ENCODE data around the gene SLC4A4.

The SLC4A4 gene

GRCh38 chr4:71338846-71339593, at the start of gene SLC4A4:
Gene SLC4A4 (plus strand): TSS chr4:71339020.
- no peak for DNase-seq

- DNase-seq, result no peak
Observed at GRCh38 chr4:71290074-71290473, 48.7 kb upstream of the SLC4A4 start.

- DNase-seq, result no peak
Observed at GRCh38 chr4:71290476-71290875, 48.3 kb upstream of the SLC4A4 start.

- DNase-seq, result no peak
Observed at GRCh38 chr4:71292228-71292627, 46.6 kb upstream of the SLC4A4 start.

DNA sequence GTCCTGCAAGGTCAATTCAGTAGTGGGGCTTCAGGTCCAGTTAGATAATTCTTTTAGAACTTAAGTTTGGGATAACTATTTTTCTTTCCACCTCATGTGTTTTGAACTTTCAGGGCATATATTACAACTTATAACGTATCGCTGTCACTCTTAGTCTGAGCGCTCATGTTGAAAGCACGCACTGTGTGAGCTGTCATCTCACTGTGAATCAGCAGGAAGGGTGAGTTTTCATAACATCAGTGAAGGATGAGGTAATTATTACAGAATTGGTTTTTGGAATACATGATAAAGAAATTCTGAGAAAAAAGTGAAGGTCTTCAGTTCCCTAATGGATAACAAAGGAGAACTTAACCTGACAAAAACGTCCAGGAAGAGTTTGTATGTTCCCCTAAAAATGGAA, 45.1 kb upstream of the SLC4A4 start:
- no peak for DNase-seq

DNA sequence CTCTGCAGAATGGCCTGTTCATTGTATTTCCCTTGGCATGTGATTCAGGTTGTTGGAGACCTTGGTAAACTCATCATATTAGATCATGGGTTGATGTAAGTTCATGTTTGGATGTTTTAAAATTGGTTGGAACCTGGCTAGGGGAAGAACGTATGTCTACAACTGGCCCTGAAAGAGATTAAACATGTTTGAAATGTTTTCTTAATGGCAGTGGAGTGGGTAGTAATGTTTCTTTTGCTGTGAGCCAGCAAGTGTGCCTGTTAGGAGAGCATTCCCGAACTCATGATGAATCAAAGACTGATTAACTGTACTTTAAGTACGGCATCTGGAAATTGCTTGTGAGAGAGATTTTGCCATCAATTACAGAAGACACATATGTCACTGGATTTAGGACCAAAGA, 44.5 kb upstream of the SLC4A4 start:
- no peak for DNase-seq

DNA sequence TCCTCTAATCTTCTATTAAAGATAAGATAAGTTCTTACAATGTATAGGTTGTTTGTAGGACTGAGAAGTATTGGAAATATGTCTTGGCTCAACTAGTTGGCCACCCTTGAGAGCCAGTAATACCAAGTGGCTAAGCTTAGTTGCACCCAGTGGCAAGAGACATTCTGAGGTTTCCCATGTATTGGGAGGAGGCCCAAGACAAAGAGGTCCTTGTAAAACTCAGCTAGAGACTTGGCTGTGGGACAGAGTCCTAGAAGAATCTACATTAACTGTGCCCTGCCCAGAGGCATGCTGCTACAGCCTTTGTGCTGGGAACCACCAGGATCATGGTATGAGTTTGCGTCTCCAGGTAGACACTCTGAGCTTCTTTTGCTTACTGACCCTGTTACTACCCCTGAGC, 41.9 kb upstream of the SLC4A4 start:
- DNase-seq, result no peak

GRCh38 chr4:71300362-71300761, 38.5 kb upstream of the SLC4A4 start:
- no peak for DNase-seq

GRCh38 chr4:71300964-71301363, 37.9 kb upstream of the SLC4A4 start:
- DNase-seq, result no peak

DNA sequence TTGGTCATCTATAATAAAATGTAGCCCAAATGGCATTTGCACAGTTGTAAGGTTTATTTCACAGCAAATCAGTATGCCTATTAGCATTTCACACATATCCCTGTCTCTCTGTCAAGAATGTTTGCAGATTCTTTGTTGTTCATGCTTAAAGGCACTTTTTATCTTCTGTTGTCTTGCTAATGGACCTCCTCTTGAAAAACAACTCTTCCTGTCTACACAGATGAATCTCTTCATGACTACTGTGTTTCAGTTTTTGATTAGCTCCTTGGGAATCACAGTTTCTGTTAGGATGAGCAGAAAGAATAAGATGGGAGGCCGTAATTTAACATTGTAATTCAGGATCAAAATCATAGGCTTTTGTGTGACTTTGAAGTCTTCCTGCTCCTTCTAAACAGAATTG, 35.5 kb upstream of the SLC4A4 start:
- no peak for DNase-seq

- DNase-seq, result no peak
Observed at GRCh38 chr4:71303850-71304249, 35.0 kb upstream of the SLC4A4 start.

DNA sequence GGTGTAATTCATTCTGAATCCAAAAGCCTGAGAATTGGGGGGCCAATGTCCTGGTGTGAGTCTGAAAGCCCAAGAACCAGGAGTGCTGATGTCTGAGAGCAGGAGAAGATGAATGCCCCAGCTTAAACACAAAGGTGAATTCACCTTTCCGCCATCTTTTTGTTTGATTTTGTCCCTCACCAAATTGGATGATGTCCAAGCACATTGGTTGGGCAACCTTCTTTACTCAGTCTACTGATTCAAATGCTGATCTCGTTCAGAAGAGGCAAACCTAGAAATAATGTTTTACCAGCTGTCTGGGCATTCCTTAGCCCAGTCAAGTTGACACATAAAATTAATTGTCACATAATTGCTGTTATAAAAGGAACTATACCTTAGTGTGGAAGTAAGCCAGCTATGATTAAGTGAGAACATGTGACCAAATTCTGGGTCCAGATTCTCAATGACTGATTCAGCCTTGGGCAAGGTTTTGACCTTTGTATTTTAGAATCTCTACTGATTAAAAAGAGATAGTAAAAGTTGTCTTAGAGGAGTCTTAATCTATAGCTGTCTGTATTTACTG, 34.5 kb upstream of the SLC4A4 start:
- DNase-seq, result no peak

GRCh38 chr4:71307729-71308128, 31.1 kb upstream of the SLC4A4 start:
- no peak for DNase-seq

DNA sequence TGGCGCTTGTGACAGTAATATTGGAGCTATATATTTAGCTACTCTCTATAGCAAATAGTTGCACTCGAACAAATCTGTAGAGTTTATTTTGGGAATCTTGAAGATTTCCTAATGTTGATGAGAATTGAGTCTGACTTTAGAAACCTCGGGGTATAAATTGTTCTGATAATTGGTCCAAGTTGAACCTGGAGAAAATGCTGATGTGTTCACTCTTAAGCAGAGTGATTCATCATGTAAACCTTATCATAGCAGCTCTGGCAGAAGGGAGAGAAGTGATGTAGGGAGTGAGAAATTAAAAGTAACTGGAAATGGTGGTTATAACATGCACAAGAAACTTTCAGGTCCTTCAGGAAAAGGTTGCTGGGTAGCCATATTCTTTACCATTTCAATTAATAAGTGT, 16.4 kb upstream of the SLC4A4 start:
- no peak for DNase-seq

DNA sequence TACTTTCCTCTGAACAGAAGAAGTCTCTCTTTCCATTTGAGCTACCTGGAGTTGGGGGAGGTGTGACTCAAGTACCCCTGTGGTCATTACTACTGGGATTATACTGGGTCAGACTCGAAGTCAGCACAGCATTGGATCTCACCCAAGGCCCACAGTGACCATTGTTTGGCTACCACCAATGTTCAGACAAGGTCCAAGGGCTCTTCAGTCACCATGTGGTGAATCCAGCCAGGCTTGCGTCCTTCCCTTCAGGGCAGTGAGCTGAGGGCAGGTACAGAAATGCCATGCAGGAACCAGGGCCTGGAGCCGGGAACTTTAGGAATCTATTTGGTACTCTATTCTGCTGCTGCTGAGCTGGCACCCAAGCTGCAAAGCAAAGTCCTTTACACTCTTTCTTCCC, 5.5 kb upstream of the SLC4A4 start:
- DNase-seq, result no peak

DNA sequence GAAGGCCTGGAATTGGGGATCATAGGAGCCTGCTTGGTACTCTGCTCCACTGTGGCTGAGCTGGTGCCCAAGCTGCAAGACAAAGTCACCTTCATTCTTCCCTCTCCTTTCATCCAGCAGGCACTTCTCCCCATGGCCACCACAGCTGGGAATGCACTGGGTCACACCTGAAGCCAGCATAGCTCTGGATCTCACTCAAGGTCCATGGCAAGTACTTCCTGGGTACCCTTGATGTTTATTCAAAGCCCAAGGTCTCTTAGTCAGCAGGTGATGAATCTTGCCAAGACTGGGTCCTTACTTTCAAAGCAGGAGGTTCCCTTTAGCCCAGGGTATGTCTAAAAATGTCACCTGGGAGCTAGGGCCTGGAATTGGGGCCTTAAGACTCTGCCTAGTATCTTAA, 4.9 kb upstream of the SLC4A4 start:
- DNase-seq, result no peak

DNA sequence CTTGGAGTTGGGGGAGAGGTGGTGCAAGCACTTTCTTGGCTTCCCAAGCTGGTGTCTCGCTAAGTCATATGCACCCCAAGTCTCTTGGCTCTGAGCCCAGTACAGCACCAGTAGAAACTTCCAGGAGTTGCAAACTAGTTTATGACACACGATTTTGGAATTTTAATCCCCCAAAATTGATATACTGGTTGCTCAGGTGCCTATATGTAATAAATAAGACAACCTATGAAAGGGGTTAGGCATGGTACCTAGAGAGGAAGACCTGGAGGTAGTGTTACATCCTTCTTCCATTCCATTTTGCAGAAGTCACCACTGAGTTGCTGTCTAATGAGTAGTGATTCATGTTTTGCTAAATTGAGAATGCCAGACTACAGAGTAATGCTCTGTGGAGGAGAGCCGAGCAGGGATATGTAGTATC, 4.3 kb upstream of the SLC4A4 start:
- DNase-seq, result no peak

- no peak for DNase-seq
Observed at GRCh38 chr4:71343670-71344466, 5.0 kb downstream of the SLC4A4 start.

GRCh38 chr4:71346710-71347109, 7.9 kb downstream of the SLC4A4 start:
- no peak for DNase-seq

DNA sequence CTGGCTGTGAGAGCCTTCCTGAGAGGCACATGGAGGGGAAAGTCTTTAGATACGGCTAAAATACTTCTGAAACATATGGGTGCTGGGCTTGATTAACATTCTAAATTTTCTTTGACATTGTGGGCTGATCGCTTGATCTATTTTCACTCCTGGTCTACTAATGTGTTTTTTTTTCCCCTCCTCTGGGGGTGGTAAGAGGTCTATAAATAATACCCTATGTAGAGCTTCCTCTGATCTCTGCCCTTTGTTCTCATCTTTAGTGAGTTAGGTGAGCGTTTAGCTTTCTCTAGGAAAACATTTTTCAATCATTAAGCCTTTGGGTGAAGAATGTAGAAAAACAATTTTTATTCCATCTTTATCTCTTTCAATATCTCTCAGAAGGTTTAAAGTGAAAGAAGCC, 9.8 kb downstream of the SLC4A4 start:
- no peak for DNase-seq

GRCh38 chr4:71355045-71355444, 16.2 kb downstream of the SLC4A4 start:
- DNase-seq, result no peak

DNA sequence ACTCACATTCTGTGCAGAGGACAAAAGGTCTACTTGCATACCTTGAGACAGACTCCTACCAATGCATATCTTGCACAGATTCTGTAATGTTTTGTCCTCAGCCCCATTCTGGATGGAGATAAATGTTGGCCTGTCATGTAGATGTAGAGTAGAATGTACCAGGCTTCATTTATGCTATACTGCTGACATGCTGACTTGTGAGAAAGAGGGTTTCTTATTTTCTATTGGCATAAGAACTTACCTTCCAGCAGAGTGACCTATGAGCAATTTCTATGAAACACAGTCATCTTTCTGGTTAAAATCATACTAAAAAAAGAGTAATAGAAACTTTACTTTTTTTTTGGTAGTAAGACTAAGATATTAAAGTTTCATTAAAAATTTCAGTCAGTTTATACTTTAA, 17.2 kb downstream of the SLC4A4 start:
- no peak for DNase-seq

DNA sequence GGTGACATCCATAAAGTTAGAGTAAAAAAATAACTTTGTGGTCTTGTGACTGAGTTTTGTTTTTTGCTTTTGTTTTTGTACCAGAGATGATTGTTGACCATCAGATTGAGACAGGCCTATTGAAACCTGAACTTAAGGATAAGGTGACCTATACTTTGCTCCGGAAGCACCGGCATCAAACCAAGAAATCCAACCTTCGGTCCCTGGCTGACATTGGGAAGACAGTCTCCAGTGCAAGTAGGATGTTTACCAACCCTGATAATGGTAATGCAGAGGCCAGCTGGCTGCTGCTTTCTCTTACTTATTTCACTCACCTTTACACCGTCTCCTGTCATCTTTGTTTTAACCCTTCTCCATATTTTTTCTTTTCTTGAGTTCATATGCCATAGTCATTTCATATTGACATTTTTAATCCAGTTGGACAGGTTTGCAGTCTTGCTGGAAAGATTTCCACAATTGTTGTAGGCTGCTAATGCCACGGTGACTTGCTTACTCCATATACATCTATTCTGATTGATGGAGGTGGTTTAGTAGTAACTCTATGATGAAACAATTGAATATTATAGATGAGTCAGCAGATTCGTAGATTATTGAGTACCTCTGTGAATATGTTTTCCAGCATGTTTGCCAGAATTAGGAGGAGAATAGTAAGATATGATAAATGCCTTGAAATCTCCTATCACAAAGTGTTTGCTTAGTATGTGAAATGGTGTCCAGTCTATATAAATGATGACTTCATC, 18.3 kb downstream of the SLC4A4 start:
- DNase-seq, result no peak

- DNase-seq, result no peak
Observed at GRCh38 chr4:71360844-71361243, 22.0 kb downstream of the SLC4A4 start.
